LNCAP (cell line): Measurements from ENCODE around the gene HTRA1.

ENCODE experiments used
- TF ChIP-seq, protein P1 (sequence below): fragments of 450-650 bp; IDR thresholded peaks from 2 replicates; pipeline ENCODE4 v1.5.1; 2017; ENCODE audit warnings: mild to moderate bottlenecking

HTRA1 gene

DNA sequence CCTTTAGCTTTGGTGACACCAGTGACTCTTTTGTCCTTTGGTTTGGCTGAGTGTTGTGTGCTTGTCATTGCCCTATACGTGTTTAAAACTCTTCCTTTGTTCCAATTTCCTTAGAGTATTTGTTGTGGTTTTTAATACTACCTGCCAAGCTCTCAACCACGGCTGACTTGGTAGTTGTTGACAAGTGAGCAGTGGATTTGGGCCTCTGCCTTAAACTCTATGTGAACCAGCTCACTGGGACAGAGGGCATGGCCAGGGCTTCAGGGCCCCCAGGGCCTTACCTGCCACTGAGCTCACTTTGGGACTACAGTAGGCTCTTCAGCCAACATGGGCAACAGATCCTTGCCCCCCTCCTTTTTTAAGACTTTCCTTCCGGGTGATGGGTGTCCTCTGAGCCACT is 89.6 kb downstream of the HTRA1 start:
- TF ChIP-seq, protein P1, sequence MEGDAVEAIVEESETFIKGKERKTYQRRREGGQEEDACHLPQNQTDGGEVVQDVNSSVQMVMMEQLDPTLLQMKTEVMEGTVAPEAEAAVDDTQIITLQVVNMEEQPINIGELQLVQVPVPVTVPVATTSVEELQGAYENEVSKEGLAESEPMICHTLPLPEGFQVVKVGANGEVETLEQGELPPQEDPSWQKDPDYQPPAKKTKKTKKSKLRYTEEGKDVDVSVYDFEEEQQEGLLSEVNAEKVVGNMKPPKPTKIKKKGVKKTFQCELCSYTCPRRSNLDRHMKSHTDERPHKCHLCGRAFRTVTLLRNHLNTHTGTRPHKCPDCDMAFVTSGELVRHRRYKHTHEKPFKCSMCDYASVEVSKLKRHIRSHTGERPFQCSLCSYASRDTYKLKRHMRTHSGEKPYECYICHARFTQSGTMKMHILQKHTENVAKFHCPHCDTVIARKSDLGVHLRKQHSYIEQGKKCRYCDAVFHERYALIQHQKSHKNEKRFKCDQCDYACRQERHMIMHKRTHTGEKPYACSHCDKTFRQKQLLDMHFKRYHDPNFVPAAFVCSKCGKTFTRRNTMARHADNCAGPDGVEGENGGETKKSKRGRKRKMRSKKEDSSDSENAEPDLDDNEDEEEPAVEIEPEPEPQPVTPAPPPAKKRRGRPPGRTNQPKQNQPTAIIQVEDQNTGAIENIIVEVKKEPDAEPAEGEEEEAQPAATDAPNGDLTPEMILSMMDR = no peak

DNA sequence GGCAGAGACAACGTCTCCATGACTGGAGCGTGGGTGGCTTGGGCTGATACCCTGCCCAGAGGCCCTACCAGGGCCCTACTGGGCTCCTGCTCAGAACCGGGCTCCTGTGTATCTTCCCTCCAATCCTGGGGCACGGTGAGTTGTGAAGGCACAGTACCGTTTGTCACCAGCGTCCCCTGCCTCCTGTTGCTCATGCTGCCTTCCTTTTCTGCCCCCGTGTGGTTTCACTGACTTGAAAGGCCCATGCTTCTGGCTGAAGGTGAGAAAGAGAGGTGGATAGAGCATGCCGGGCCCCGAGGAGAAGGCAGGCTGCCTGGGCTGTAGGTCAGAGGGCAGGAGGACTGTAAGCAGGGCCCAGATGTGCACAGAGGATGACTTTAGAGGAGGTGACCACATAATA is 90.1 kb downstream of the HTRA1 start:
- TF ChIP-seq, protein P1 = no peak

DNA sequence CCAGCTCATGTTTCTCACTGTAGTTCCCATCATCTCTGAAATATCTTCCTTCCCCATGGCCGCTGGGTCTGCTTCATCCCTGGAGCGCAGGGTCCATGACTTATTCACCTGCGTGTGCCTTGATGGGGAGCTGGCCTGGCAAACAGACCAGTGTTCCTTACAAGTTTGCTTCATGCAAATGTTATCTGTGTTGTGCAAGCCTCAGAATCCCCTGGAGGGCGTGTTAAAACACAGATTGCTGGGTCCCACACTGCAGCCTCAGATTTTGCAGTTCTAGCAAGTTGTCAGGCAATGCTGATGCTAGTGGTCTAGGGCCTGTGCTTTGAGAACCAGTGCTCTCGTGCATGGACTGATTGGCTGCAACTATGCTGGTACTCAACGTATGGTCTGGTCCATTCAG is 92.0 kb downstream of the HTRA1 start:
- TF ChIP-seq, protein P1 = no peak

DNA sequence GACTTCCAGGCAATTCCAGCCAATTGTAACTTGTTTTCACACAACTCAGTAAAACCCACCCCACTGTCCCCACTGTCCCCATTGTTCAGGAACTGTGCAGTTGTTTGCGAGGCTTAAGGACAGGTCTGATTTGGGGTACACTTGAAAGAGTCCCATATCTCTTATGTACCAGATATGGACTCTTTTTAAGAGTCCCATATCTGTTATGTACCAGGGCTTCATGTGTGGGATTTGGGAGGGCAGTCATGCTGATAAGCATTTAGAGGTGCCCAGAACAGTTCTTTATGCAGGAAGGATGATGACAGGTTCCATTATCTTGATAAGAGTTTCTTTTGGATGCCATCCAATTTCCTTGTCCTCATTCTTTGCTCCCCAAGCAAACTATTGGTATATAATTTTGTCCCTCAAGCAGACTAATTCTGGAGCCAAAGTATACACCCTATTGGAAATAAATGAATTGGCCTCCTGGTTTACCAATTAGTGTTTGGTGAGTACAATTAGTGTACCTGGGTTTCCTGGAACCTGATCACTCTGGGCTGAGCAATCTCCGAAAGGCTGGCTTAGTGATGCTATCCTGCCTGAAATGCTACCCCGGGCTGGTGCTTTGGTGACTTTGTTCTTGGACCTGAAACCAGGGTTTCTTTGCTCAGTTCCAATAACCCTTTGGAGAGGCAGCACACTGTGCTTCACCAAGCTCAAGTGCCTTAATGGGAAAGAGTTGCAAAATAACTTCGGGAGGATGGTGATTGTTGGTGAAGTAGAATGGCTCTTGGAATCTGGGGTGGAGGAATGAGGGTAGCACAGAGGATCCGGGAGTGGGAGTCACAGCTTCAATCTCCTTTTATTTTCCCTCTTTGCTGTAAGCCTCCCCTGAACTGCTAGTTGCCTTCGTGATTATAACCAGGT is 93.0 kb downstream of the HTRA1 start:
- TF ChIP-seq, protein P1 = no peak

DNA sequence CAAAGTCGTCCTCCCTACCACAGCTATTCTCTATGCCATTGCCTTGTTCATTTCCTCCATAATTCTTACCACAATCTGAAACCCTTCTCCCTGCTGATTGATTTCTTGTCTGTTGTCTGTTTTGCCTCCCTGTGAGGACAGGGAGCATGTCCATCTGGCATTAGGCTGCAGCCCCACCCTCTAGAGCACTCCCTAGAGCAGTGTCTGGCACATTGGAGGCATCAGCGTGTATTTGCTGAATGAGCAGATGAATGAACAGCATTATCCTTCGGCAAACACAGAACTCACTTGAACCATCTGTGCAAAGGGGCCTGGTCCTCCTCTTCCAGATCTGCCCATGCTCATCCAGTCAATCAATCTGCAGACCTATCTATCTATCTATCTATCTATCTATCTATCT is 94.1 kb downstream of the HTRA1 start:
- TF ChIP-seq, protein P1 = no peak

DNA sequence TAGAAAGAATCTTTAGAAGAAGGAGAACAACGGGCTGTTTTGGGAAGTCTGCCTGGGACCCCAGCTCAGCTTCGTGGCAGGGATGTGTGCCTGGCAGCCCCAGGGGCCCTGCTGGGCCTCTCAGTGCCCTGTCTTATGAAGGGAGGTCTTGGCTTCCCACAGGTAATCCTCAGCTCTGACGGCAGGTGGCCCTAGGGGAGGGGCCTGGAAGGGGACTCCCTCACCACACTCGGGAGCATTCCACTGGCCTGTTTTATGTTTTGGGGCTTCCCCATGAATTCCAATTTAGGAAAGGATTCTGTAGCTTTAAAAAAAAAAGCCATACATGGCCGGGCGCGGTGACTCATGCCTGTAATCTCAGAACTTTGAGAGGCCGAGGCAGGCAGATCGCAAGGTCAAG is 96.2 kb downstream of the HTRA1 start:
- TF ChIP-seq, protein P1 = no peak

DNA sequence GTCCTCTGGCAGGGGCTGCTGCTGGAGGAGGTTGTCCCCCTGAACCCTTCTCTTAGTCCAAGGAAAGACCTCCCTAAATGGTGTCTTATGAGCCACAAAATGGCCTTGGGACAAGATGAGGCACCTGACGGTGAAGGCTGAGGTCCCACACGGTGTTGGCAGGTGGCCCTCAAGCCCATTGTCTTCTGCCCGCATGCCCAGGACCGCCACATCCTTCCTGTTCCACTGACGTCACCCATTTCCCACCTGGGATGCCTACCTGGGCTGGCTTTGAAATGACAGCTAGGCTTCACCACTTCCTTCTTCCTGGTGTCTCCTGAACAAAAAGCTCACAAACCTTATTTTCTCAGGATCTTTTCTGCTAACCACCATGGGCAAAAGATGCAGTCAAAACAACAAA is 97.1 kb downstream of the HTRA1 start:
- TF ChIP-seq, protein P1 = no peak
